ENCODE measurements around the gene ITGB1BP1. TPM values are rescaled to one million over a fixed set of nuclear protein-coding genes. Genes with fewer than 3 reads are reported as not detected.

The ITGB1BP1 gene
- total and polyA plus RNA-seq, 3 donors from 2014 or later = 31.3 to 45.6 (median 38.1) TPM

DNA sequence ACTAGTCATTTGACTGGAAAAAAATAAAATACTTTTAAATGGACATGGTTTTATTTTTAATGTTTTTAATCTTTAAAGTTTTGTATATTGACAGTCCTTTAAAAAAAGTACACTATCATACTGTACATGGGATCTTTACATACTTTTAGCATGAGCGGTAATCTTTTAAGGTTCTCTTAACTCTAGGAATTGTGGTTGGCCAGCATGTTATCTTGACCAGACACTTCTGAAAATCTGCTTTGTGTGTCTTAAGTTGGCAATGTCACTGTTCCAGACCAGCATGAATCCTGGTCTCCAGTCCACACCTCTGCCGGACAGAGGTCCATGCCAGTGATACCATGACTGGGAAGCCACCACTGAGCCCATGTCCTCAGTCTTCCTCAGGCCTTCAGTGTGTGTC, 17.7 kb downstream of the ITGB1BP1 start:
- Histone ChIP-seq H3K4me1 (no peaks in the 10 kb centered on the region), H3K27ac (no peak overlapping the region), H3K9me3 (no peaks in the 10 kb centered on the region), H3K36me3 (ENCODE audit: low read depth, missing control alignments) (no peaks in the 10 kb centered on the region), H3K4me3 (no peak overlapping the region), H3K27me3 (no peaks in the 10 kb centered on the region)
- TF ChIP-seq, protein P1, sequence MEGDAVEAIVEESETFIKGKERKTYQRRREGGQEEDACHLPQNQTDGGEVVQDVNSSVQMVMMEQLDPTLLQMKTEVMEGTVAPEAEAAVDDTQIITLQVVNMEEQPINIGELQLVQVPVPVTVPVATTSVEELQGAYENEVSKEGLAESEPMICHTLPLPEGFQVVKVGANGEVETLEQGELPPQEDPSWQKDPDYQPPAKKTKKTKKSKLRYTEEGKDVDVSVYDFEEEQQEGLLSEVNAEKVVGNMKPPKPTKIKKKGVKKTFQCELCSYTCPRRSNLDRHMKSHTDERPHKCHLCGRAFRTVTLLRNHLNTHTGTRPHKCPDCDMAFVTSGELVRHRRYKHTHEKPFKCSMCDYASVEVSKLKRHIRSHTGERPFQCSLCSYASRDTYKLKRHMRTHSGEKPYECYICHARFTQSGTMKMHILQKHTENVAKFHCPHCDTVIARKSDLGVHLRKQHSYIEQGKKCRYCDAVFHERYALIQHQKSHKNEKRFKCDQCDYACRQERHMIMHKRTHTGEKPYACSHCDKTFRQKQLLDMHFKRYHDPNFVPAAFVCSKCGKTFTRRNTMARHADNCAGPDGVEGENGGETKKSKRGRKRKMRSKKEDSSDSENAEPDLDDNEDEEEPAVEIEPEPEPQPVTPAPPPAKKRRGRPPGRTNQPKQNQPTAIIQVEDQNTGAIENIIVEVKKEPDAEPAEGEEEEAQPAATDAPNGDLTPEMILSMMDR (IDR thresholded peaks at IDR 0.05) = no peak
- WGBS, 2 donors = 95 to 100% methylated on average over 2 of the region's 2 CpGs
- intact Hi-C loops (cut with DNase I; ENCODE audit: low total_unique reads) = no loop called here
- no peak for DNase-seq

- WGBS, 2 donors = 82 to 91% methylated on average over 4 of the region's 4 CpGs
- Histone ChIP-seq H3K27ac (no peak overlapping the region), H3K27me3 (no peaks in the 10 kb centered on the region), H3K36me3 (ENCODE audit: low read depth, missing control alignments) (no peaks in the 10 kb centered on the region), H3K4me3 (no peak overlapping the region), H3K4me1 (no peaks in the 10 kb centered on the region), H3K9me3 (no peaks in the 10 kb centered on the region)
- intact Hi-C loops (cut with DNase I; ENCODE audit: low total_unique reads) = no loop called here
- TF ChIP-seq, protein P1 (IDR thresholded peaks at IDR 0.05) = no peak
- no peak for TF ChIP-seq POLR2A (IDR thresholded peaks at IDR 0.05)
- no peak for DNase-seq
Observed at GRCh38 chr2:9404451-9404850, 18.9 kb downstream of the ITGB1BP1 start.

DNA sequence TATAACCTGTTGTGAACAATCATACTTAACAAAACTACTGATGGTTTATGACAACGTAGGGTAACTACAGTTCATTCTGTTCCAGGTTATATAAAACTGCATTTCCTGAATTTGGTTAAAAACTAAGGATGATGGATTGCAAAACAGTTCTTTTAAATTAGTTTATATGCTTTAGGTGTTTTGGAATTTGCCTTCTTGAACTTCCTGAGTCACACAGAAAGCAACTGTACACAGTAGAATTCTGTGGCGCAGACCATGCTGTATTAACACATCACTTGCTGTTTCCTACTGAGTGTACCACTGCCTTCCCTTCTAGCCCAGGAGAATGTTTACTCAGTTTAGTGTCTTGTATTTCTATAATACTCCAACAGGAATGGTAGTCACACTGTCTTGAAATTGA, 19.4 kb downstream of the ITGB1BP1 start:
- Histone ChIP-seq H3K9me3 (no peaks in the 10 kb centered on the region), H3K4me3 (no peak overlapping the region), H3K4me1 (no peaks in the 10 kb centered on the region), H3K27me3 (no peaks in the 10 kb centered on the region), H3K27ac (no peak overlapping the region), H3K36me3 (ENCODE audit: low read depth, missing control alignments) (no peaks in the 10 kb centered on the region)
- WGBS, 2 donors = 91% methylated on average over 2 of the region's 2 CpGs
- intact Hi-C loops (cut with DNase I; ENCODE audit: low total_unique reads) = no loop called here
- TF ChIP-seq, protein P1 (IDR thresholded peaks at IDR 0.05) = no peak
- no peak for TF ChIP-seq POLR2A (IDR thresholded peaks at IDR 0.05)
- no peak for DNase-seq

- DNase-seq = no peak
- Histone ChIP-seq H3K27me3 (no peaks in the 10 kb centered on the region), H3K4me1 (no peaks in the 10 kb centered on the region), H3K27ac (no peak overlapping the region), H3K4me3 (no peak overlapping the region), H3K9me3 (no peaks in the 10 kb centered on the region), H3K36me3 (ENCODE audit: low read depth, missing control alignments) (no peaks in the 10 kb centered on the region)
- WGBS, 2 donors = 89 to 91% methylated on average over 10 to 19 of the region's 19 CpGs
- intact Hi-C loops (cut with DNase I; ENCODE audit: low total_unique reads) = no loop called here
- TF ChIP-seq, protein P1 (IDR thresholded peaks at IDR 0.05) = no peak
- no peak for TF ChIP-seq POLR2A (IDR thresholded peaks at IDR 0.05)
Observed at GRCh38 chr2:9401646-9402371, 21.5 kb downstream of the ITGB1BP1 start.

- intact Hi-C loops (cut with DNase I; ENCODE audit: low total_unique reads) = no loop called here
- DNase-seq = no peak
- 93 to 95% methylated on average over 10 to 12 of the region's 12 CpGs for WGBS, 2 donors
- TF ChIP-seq, protein P1 (IDR thresholded peaks at IDR 0.05) = no peak
- TF ChIP-seq POLR2A (IDR thresholded peaks at IDR 0.05) = no peak
- Histone ChIP-seq H3K36me3 (ENCODE audit: low read depth, missing control alignments) (no peaks in the 10 kb centered on the region), H3K27me3 (no peaks in the 10 kb centered on the region), H3K9me3 (no peaks in the 10 kb centered on the region), H3K27ac (no peak overlapping the region), H3K4me3 (no peak overlapping the region), H3K4me1 (no peaks in the 10 kb centered on the region)
Observed at GRCh38 chr2:9401059-9401547, 22.2 kb downstream of the ITGB1BP1 start.
